HEK293 (cell line): Measurements from ENCODE around the gene MUC4.

ENCODE experiments used
- CTCF ChIA-PET: fragments of 350-600 bp; formaldehyde crosslinking; extraction: SDS; loops from one replicate; lab custom pipeline; 2021; ENCODE audit warnings: antibody characterized with exemption; lab: Yijun Ruan, JAX
- POLR2A ChIA-PET: fragments of 300-600 bp; formaldehyde crosslinking; extraction: SDS; loops from one replicate; lab custom pipeline; 2020; ENCODE audit warnings: antibody characterized with exemption, inconsistent platforms; lab: Yijun Ruan, JAX
- H3K27ac ChIP-seq: fragments of 200-500 bp; sonication (Bioruptor generic); 2 replicates; pipeline ENCODE4 v1.5.1; 2014; ENCODE audit warnings: low read depth, low read length, control low read depth, inconsistent platforms; ENCODE audit errors: extremely low read depth
- H3K36me3 ChIP-seq, 2 experiments: fragments of 200-500 bp in 1 of 2; sonication (Bioruptor generic) in 1 of 2; 1 replicate in 1 of 2; 2 replicates in 1 of 2; pipeline ENCODE4 v1.5.1; 2014 to 2017; ENCODE audit warnings: inconsistent platforms in 2 of 2, low read length in 2 of 2; ENCODE audit not compliant: control insufficient read depth in 2 of 2, insufficient read depth in 1 of 2
- H3K4me1 ChIP-seq: fragments of 200-500 bp; sonication (Bioruptor generic); 2 replicates; pipeline ENCODE4 v1.5.1; 2014; ENCODE audit warnings: mild to moderate bottlenecking, low read length, inconsistent platforms; ENCODE audit not compliant: control insufficient read depth, insufficient read depth
- H3K4me3 ChIP-seq: 2 replicates; pipeline ENCODE4 v1.5.1; 2011; ENCODE audit warnings: low read depth, mild to moderate bottlenecking, control low read depth, low read length, moderate library complexity
- H3K9me3 ChIP-seq: fragments of 200-500 bp; sonication (Bioruptor generic); 2 replicates; pipeline ENCODE4 v1.5.1; 2014; ENCODE audit warnings: low read depth, low read length, inconsistent platforms; ENCODE audit not compliant: control insufficient read depth, insufficient read depth
- ATF2 ChIP-seq: fragments of 450-650 bp; formaldehyde crosslinking; IDR thresholded peaks from 2 replicates; pipeline ENCODE4 v1.5.1; 2016; ENCODE audit warnings: missing biosample characterization, missing genetic modification characterization, low read depth
- EGR2 ChIP-seq: fragments of 450-650 bp; formaldehyde crosslinking; IDR thresholded peaks from 2 replicates; pipeline ENCODE4 v1.5.1; 2016; ENCODE audit warnings: low read depth, missing biosample characterization, missing genetic modification characterization
- GLI4 ChIP-seq: fragments of 450-650 bp; formaldehyde crosslinking; IDR thresholded peaks from 2 replicates; pipeline ENCODE4 v1.5.1; 2016; ENCODE audit warnings: missing biosample characterization, missing genetic modification characterization
- MYNN ChIP-seq: fragments of 450-650 bp; formaldehyde crosslinking; IDR thresholded peaks from 2 replicates; pipeline ENCODE4 v1.5.1; 2016; ENCODE audit warnings: missing biosample characterization, missing genetic modification characterization, borderline replicate concordance
- MZF1 ChIP-seq: fragments of 450-650 bp; formaldehyde crosslinking; IDR thresholded peaks from 2 replicates; pipeline ENCODE4 v1.5.1; 2017; ENCODE audit warnings: missing biosample characterization, missing genetic modification characterization, borderline replicate concordance
- ZBTB26 ChIP-seq: fragments of 450-650 bp; formaldehyde crosslinking; optimal IDR thresholded peaks from 2 replicates; pipeline ENCODE3; 2016; ENCODE audit warnings: missing biosample characterization, mild to moderate bottlenecking, missing genetic modification characterization
- ZBTB48 ChIP-seq: fragments of 450-650 bp; formaldehyde crosslinking; IDR thresholded peaks from 2 replicates; pipeline ENCODE4 v1.5.1; 2016; ENCODE audit warnings: missing biosample characterization, missing genetic modification characterization
- ZNF121 ChIP-seq: fragments of 450-650 bp; formaldehyde crosslinking; IDR thresholded peaks from 2 replicates; pipeline ENCODE4 v1.5.1; 2016; ENCODE audit warnings: missing biosample characterization, missing genetic modification characterization
- ZNF140 ChIP-seq: fragments of 450-650 bp; formaldehyde crosslinking; IDR thresholded peaks from 2 replicates; pipeline ENCODE4 v1.5.1; 2016; ENCODE audit warnings: missing biosample characterization, missing genetic modification characterization
- ZNF157 ChIP-seq: fragments of 450-650 bp; formaldehyde crosslinking; IDR thresholded peaks from 2 replicates; pipeline ENCODE4 v1.5.1; 2016; ENCODE audit warnings: missing biosample characterization, missing genetic modification characterization
- ZNF175 ChIP-seq: fragments of 450-650 bp; formaldehyde crosslinking; IDR thresholded peaks from 2 replicates; pipeline ENCODE4 v1.5.1; 2016; ENCODE audit warnings: missing biosample characterization, missing genetic modification characterization
- ZNF2 ChIP-seq: fragments of 450-650 bp; formaldehyde crosslinking; IDR thresholded peaks from 2 replicates; pipeline ENCODE4 v1.5.1; 2016; ENCODE audit warnings: missing biosample characterization, missing genetic modification characterization
- ZNF280D ChIP-seq: fragments of 450-650 bp; formaldehyde crosslinking; IDR thresholded peaks from 2 replicates; pipeline ENCODE4 v1.5.1; 2016; ENCODE audit warnings: missing biosample characterization, missing genetic modification characterization
- ZNF311 ChIP-seq: fragments of 450-650 bp; formaldehyde crosslinking; IDR thresholded peaks from 2 replicates; pipeline ENCODE4 v1.5.1; 2017; ENCODE audit warnings: missing biosample characterization, missing genetic modification characterization, borderline replicate concordance
- ZNF514 ChIP-seq: fragments of 450-650 bp; formaldehyde crosslinking; IDR thresholded peaks from 2 replicates; pipeline ENCODE4 v1.5.1; 2016; ENCODE audit warnings: missing biosample characterization, missing genetic modification characterization
- ZNF549 ChIP-seq: fragments of 450-650 bp; IDR thresholded peaks from 2 replicates; pipeline ENCODE4 v1.5.1; 2018; ENCODE audit warnings: missing biosample characterization, missing genetic modification characterization, mild to moderate bottlenecking, inconsistent platforms, moderate library complexity
- ZNF629 ChIP-seq: fragments of 450-650 bp; formaldehyde crosslinking; IDR thresholded peaks from 2 replicates; pipeline ENCODE4 v1.5.1; 2017; ENCODE audit warnings: missing biosample characterization, missing genetic modification characterization
- ZSCAN4 ChIP-seq: fragments of 450-650 bp; formaldehyde crosslinking; IDR thresholded peaks from 2 replicates; pipeline ENCODE4 v1.5.1; 2017; ENCODE audit warnings: missing biosample characterization, missing genetic modification characterization
- ZXDB ChIP-seq: fragments of 450-650 bp; formaldehyde crosslinking; IDR thresholded peaks from 2 replicates; pipeline ENCODE4 v1.5.1; 2016; ENCODE audit warnings: missing biosample characterization, missing genetic modification characterization

The MUC4 gene

GRCh38 chr3:195809291-195809785 is 2.4 kb downstream of the MUC4 start (continued):
- no peak for TF ChIP-seq ZBTB26 (tag by site-specific recombination)
- no peak for TF ChIP-seq ZNF280D (tag by site-specific recombination)

GRCh38 chr3:195808741-195809290 is 2.9 kb downstream of the MUC4 start:
- Histone ChIP-seq H3K27ac (no peak overlapping the region), H3K4me3 (no peak overlapping the region), H3K9me3 (no peaks in the 10 kb centered on the region), H3K4me1 (no peaks in the 10 kb centered on the region), H3K36me3 (no peaks in the 10 kb centered on the region)
- ChIA-PET POLR2A (interaction anchor here (0.6 kb wide), 1 partner anchor 17 kb away, joined by 3 read pairs; no protein-coding TSS in a partner anchor), CTCF (interaction anchor here (0.6 to 1.0 kb wide), 2 partner anchors 50 to 719 kb away, joined by 3 to 9 read pairs; no protein-coding TSS in a partner anchor)
- TF ChIP-seq ZNF629 (tag by site-specific recombination) (no peak), ZNF514 (tag by site-specific recombination) (no peak), ZSCAN4 (tag by site-specific recombination) (no peak), ZXDB (no peak), EGR2 (tag by site-specific recombination) (no peak), ZNF157 (tag by site-specific recombination) (no peak)

GRCh38 chr3:195807681-195808121 is 4.0 kb downstream of the MUC4 start:
- H3K27ac ChIP-seq: no peak overlapping the region
- no peak for TF ChIP-seq ZNF2 (tag by site-specific recombination)
- no peak for TF ChIP-seq ZNF140 (tag by site-specific recombination)
- no peak for TF ChIP-seq ZNF549 (tag by site-specific recombination)
- TF ChIP-seq ATF2 (tag by site-specific recombination): no peak
- TF ChIP-seq MZF1: no peak
- no peak for TF ChIP-seq EGR2 (tag by site-specific recombination)
- TF ChIP-seq ZNF175 (tag by site-specific recombination): no peak
- no peak for TF ChIP-seq ZBTB48
- TF ChIP-seq ZNF311: no peak
- no peak for TF ChIP-seq ZNF121
- TF ChIP-seq MYNN (tag by site-specific recombination): no peak
- TF ChIP-seq GLI4 (tag by site-specific recombination): no peak
- H3K36me3 ChIP-seq: no peaks in the 10 kb centered on the region
- H3K4me1 ChIP-seq: no peaks in the 10 kb centered on the region
- no peaks in the 10 kb centered on the region for H3K9me3 ChIP-seq
- ChIA-PET POLR2A (no interaction called here), CTCF (no interaction called here)
- no peak overlapping the region for H3K4me3 ChIP-seq
